Measurements from ENCODE around the gene SYNDIG1. TPM values are rescaled to one million over a fixed set of nuclear protein-coding genes. Genes with fewer than 3 reads are reported as not detected.

SYNDIG1 gene
- polyA plus RNA-seq, 1 of the 3 experiments (the other 2 are of a cell fraction): not detected

GRCh38 chr20:24469894-24470745 is 691 bp downstream of the SYNDIG1 start:
- WGBS (ENCODE audit: low lambda C conversion rate): 2% methylated on average over 28 of the region's 62 CpGs
- no peaks in the 10 kb centered on the region for H3K79me2 ChIP-seq (ENCODE audit: insufficient read depth)
- H3K4me1 ChIP-seq (ENCODE audit: control insufficient read depth in 1 of 2, insufficient read depth in 2 of 2, low read depth in 1 of 2, low read length in 1 of 2): no peaks in the 10 kb centered on the region
- no peaks in the 10 kb centered on the region for H3K9me2 ChIP-seq
- H3K9me3 ChIP-seq: no peaks in the 10 kb centered on the region
- H3K27me3 ChIP-seq (ENCODE audit: insufficient read depth): peaks cover 35% of the 10 kb centered on the region
- no peak overlapping the region for H2AFZ ChIP-seq (ENCODE audit: low read depth)
- H3K4me3 ChIP-seq (ENCODE audit: low read depth in 2 of 2, low read length in 1 of 2): no peak overlapping the region
- POLR2A ChIA-PET: no interaction called here
- no peak overlapping the region for H3K27ac ChIP-seq (ENCODE audit: low read depth in 2 of 2, low read length in 1 of 2)
- no peak for TF ChIP-seq FOSL2 (IDR thresholded peaks at IDR 0.05; ENCODE audit: borderline replicate concordance, low read depth)
- no peak for TF ChIP-seq RCOR1 (IDR thresholded peaks at IDR 0.05; ENCODE audit: low read length)
- TF ChIP-seq PBX3 (IDR thresholded peaks at IDR 0.05): no peak
- no peak for TF ChIP-seq SIN3A (IDR thresholded peaks at IDR 0.05; ENCODE audit: borderline replicate concordance, low read depth, low read length)
- TF ChIP-seq MXI1 (IDR thresholded peaks at IDR 0.05; ENCODE audit: low read depth, low read length): no peak
- no peak for TF ChIP-seq MAX (IDR thresholded peaks at IDR 0.05; ENCODE audit: low read depth)
- no peak for TF ChIP-seq FOXM1 (IDR thresholded peaks at IDR 0.05; ENCODE audit: low read depth)
- no peak for TF ChIP-seq GATA2 (CRISPR knock-in tag; IDR thresholded peaks at IDR 0.05)
- TF ChIP-seq, protein P1, sequence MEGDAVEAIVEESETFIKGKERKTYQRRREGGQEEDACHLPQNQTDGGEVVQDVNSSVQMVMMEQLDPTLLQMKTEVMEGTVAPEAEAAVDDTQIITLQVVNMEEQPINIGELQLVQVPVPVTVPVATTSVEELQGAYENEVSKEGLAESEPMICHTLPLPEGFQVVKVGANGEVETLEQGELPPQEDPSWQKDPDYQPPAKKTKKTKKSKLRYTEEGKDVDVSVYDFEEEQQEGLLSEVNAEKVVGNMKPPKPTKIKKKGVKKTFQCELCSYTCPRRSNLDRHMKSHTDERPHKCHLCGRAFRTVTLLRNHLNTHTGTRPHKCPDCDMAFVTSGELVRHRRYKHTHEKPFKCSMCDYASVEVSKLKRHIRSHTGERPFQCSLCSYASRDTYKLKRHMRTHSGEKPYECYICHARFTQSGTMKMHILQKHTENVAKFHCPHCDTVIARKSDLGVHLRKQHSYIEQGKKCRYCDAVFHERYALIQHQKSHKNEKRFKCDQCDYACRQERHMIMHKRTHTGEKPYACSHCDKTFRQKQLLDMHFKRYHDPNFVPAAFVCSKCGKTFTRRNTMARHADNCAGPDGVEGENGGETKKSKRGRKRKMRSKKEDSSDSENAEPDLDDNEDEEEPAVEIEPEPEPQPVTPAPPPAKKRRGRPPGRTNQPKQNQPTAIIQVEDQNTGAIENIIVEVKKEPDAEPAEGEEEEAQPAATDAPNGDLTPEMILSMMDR (IDR thresholded peaks at IDR 0.05): no peak
- no peak for TF ChIP-seq ELF1 (IDR thresholded peaks at IDR 0.05)
- no peak for TF ChIP-seq RFX5 (IDR thresholded peaks at IDR 0.05; ENCODE audit: low read length)
- TF ChIP-seq, protein P2, sequence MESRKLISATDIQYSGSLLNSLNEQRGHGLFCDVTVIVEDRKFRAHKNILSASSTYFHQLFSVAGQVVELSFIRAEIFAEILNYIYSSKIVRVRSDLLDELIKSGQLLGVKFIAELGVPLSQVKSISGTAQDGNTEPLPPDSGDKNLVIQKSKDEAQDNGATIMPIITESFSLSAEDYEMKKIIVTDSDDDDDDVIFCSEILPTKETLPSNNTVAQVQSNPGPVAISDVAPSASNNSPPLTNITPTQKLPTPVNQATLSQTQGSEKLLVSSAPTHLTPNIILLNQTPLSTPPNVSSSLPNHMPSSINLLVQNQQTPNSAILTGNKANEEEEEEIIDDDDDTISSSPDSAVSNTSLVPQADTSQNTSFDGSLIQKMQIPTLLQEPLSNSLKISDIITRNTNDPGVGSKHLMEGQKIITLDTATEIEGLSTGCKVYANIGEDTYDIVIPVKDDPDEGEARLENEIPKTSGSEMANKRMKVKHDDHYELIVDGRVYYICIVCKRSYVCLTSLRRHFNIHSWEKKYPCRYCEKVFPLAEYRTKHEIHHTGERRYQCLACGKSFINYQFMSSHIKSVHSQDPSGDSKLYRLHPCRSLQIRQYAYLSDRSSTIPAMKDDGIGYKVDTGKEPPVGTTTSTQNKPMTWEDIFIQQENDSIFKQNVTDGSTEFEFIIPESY (IDR thresholded peaks at IDR 0.05; ENCODE audit: borderline replicate concordance, low read depth): no peak
- H3K9ac ChIP-seq: no peak overlapping the region
- peak; percentile 33 for DNase-seq
- no peaks in the 10 kb centered on the region for H3K36me3 ChIP-seq (replicated peaks in 1 of 2; ENCODE audit: control insufficient read depth in 1 of 2, insufficient read depth in 2 of 2, low read length in 1 of 2)
- H4K20me1 ChIP-seq (ENCODE audit: insufficient read depth): no peaks in the 10 kb centered on the region
- no peaks in the 10 kb centered on the region for H3F3A ChIP-seq (replicated peaks; ENCODE audit: insufficient read depth)
- H3K4me2 ChIP-seq: peak overlapping the region; percentile 28; the same call in 1 of the 2 replicates
- CTCF ChIA-PET: no interaction called here

All from SK-N-SH (cell line).